Measurements from ENCODE around the gene IQSEC3. TPM values are rescaled to one million over a fixed set of nuclear protein-coding genes. Genes with fewer than 3 reads are reported as not detected.

The IQSEC3 gene
- total RNA-seq, 1 experiment from 2014 or later: 1.7 TPM

DNA sequence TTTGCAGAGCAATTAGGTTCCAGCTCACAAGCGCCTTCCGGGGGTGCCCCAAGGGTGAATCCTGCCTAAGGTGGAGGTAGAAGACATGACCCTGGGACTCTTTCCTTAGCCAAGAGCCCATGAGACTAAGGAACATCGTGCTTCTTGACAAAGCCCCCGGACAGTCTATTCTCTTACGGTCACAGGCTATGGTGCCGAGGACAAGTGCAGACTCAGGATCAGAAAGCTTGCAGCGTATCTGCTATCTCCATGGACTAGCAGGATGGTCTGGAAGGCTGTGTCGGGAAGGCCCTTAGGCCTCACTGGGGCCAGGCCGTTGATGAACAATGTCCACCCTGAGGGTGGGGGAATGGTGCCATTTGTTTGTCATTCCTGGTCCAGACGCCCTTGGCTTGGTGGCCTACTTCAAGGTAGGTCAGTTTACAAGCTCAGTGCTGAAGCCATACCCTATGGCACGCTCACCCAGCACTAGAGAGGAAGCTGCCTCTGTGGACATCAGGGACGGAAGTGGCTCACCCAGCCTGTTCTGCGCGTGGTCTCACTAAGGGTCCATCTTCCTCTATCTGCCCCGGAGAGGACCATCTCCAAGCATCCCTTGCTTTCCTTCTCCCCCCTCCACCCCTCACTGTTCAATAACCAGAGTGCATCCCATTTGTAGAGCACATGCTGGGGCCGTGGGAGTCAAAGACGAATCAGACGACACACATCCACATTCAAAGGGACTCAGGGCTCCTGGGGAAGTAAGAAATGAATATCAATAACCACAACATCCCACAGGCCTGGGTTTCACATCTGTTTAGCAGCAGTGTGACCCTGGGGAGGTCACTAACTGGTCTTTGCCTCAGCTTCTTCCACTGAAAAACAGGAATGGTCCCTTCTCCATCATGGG is 45.0 kb upstream of the IQSEC3 start:
- peaks cover 4% of the 10 kb centered on the region; the same call in 1 of the 2 replicates for H3K36me3 Mint-ChIP-seq
- H3K4me3 Mint-ChIP-seq: no peak overlapping the region
- ChIA-PET CTCF (no interaction called here), POLR2A (no interaction called here)
- ATAC-seq: no peak
- no peak for DNase-seq (ENCODE audit: low spot score)
- no peak overlapping the region for H3K27ac Mint-ChIP-seq
- no peaks in the 10 kb centered on the region for H3K4me1 Mint-ChIP-seq
- H3K9me3 Mint-ChIP-seq: no peaks in the 10 kb centered on the region
- H3K27me3 Mint-ChIP-seq (ENCODE audit: low read depth): no peaks in the 10 kb centered on the region
- TF ChIP-seq ZNF263 (CRISPR knock-in tag; IDR thresholded peaks at IDR 0.05; ENCODE audit: low read depth) (no peak), NFYB (CRISPR knock-in tag; conservative IDR thresholded peaks at IDR 0.05; ENCODE audit: low read depth) (no peak), ZNF671 (CRISPR knock-in tag; IDR thresholded peaks at IDR 0.05) (no peak), ZNF232 (CRISPR knock-in tag; IDR thresholded peaks at IDR 0.05) (no peak), ZNF219 (CRISPR knock-in tag; IDR thresholded peaks at IDR 0.05; ENCODE audit: borderline replicate concordance) (no peak), TEAD1 (CRISPR knock-in tag; IDR thresholded peaks at IDR 0.05) (no peak), SP1 (CRISPR knock-in tag; conservative IDR thresholded peaks at IDR 0.05) (no peak), HMGA2 (CRISPR knock-in tag; IDR thresholded peaks at IDR 0.05) (no peak), NR2C2 (CRISPR knock-in tag; IDR thresholded peaks at IDR 0.05) (no peak), CREM (CRISPR knock-in tag; IDR thresholded peaks at IDR 0.05) (no peak), ELF4 (CRISPR knock-in tag; IDR thresholded peaks at IDR 0.05; ENCODE audit: low read depth) (no peak), TEAD4 (CRISPR knock-in tag; IDR thresholded peaks at IDR 0.05) (no peak), RELA (CRISPR knock-in tag; IDR thresholded peaks at IDR 0.05; ENCODE audit: borderline replicate concordance) (no peak)
- TF ChIP-seq, protein P1, sequence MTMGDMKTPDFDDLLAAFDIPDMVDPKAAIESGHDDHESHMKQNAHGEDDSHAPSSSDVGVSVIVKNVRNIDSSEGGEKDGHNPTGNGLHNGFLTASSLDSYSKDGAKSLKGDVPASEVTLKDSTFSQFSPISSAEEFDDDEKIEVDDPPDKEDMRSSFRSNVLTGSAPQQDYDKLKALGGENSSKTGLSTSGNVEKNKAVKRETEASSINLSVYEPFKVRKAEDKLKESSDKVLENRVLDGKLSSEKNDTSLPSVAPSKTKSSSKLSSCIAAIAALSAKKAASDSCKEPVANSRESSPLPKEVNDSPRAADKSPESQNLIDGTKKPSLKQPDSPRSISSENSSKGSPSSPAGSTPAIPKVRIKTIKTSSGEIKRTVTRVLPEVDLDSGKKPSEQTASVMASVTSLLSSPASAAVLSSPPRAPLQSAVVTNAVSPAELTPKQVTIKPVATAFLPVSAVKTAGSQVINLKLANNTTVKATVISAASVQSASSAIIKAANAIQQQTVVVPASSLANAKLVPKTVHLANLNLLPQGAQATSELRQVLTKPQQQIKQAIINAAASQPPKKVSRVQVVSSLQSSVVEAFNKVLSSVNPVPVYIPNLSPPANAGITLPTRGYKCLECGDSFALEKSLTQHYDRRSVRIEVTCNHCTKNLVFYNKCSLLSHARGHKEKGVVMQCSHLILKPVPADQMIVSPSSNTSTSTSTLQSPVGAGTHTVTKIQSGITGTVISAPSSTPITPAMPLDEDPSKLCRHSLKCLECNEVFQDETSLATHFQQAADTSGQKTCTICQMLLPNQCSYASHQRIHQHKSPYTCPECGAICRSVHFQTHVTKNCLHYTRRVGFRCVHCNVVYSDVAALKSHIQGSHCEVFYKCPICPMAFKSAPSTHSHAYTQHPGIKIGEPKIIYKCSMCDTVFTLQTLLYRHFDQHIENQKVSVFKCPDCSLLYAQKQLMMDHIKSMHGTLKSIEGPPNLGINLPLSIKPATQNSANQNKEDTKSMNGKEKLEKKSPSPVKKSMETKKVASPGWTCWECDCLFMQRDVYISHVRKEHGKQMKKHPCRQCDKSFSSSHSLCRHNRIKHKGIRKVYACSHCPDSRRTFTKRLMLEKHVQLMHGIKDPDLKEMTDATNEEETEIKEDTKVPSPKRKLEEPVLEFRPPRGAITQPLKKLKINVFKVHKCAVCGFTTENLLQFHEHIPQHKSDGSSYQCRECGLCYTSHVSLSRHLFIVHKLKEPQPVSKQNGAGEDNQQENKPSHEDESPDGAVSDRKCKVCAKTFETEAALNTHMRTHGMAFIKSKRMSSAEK (CRISPR knock-in tag; IDR thresholded peaks at IDR 0.05; ENCODE audit: borderline replicate concordance): no peak
- TF ChIP-seq, protein P2, sequence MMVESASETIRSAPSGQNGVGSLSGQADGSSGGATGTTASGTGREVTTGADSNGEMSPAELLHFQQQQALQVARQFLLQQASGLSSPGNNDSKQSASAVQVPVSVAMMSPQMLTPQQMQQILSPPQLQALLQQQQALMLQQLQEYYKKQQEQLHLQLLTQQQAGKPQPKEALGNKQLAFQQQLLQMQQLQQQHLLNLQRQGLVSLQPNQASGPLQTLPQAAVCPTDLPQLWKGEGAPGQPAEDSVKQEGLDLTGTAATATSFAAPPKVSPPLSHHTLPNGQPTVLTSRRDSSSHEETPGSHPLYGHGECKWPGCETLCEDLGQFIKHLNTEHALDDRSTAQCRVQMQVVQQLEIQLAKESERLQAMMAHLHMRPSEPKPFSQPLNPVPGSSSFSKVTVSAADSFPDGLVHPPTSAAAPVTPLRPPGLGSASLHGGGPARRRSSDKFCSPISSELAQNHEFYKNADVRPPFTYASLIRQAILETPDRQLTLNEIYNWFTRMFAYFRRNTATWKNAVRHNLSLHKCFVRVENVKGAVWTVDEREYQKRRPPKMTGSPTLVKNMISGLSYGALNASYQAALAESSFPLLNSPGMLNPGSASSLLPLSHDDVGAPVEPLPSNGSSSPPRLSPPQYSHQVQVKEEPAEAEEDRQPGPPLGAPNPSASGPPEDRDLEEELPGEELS (CRISPR knock-in tag; IDR thresholded peaks at IDR 0.05): no peak
- TF ChIP-seq, protein P3, sequence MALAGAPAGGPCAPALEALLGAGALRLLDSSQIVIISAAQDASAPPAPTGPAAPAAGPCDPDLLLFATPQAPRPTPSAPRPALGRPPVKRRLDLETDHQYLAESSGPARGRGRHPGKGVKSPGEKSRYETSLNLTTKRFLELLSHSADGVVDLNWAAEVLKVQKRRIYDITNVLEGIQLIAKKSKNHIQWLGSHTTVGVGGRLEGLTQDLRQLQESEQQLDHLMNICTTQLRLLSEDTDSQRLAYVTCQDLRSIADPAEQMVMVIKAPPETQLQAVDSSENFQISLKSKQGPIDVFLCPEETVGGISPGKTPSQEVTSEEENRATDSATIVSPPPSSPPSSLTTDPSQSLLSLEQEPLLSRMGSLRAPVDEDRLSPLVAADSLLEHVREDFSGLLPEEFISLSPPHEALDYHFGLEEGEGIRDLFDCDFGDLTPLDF (CRISPR knock-in tag; IDR thresholded peaks at IDR 0.05): no peak
- TF ChIP-seq, protein P4, sequence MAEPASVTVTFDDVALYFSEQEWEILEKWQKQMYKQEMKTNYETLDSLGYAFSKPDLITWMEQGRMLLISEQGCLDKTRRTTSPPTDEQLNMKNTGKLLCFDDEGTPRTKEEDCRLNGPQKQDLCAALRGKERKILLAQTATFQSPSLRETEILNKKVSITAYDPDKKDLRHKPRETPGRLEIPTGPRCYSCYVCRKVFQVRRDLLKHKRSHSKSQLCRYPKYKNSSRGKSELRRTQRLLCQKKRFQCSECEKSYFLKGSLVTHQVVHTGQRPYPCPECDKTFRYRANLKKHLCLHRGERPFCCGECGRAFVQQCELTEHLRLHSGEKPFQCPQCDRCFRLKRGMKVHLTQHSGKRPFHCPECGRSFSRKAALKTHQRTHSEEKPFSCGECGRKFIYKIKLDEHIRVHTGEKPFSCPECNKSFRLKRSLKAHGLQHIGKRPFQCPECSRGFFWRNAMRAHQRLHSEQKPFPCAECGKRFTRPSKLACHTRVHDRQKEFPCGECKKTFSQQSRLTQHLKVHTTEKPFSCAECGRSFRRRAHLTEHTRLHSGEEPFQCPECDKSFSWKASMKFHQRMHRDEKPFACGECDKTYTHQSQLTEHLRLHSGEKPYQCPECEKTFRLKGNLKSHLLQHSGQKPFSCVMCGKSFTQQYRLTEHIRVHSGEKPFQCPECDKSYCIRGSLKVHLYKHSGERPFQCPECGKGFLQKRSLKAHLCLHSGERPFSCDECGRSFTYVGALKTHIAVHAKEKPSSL (CRISPR knock-in tag; conservative IDR thresholded peaks at IDR 0.05): no peak
